Activated CD4-positive, alpha-beta T cell treated with anti-CD3 and anti-CD28 coated beads, Interleukin-2, amount 10 ng/mL, durations not matched to agents 24 days and 14 days (primary cell): ENCODE results near the gene PLAC8. TPM values are rescaled to one million over a fixed set of nuclear protein-coding genes. Genes with fewer than 3 reads are reported as not detected.
"Not testable (repeated sequence)": the region's sequence is repeated elsewhere in the genome, so short reads cannot be mapped to it uniquely, and the experiment has no call there.

Experiments used
- DNase-seq: peaks from one replicate; pipeline ENCODE4 v3.0.0; 2022
- H3K27ac Mint-ChIP-seq: one replicate; pipeline ENCODE4 v1.8.0; 2022; ENCODE audit warnings: mild to moderate bottlenecking, mixed read lengths
- H3K27me3 Mint-ChIP-seq: one replicate; pipeline ENCODE4 v1.8.0; 2022; ENCODE audit warnings: mixed read lengths
- H3K36me3 Mint-ChIP-seq: one replicate; pipeline ENCODE4 v1.8.0; 2022; ENCODE audit warnings: low read depth, mild to moderate bottlenecking, mixed read lengths
- H3K4me1 Mint-ChIP-seq: one replicate; pipeline ENCODE4 v1.8.0; 2021; ENCODE audit warnings: mixed read lengths
- H3K4me3 Mint-ChIP-seq: one replicate; pipeline ENCODE4 v1.8.0; 2022; ENCODE audit warnings: mild to moderate bottlenecking, moderate library complexity, mixed read lengths
- H3K9me3 Mint-ChIP-seq: one replicate; pipeline ENCODE4 v1.8.0; 2021; ENCODE audit warnings: mixed read lengths
- intact Hi-C: fragments of 100-400 bp; cut with micrococcal nuclease; formaldehyde crosslinking; loops from one replicate; pipeline ENCODE4 v1.15.1; 2023
- total RNA-seq: library from RNA; stranded (reverse); gene quantifications from 2 replicates; pipeline ENCODE4 v1.2.3, GENCODE V29; 2022

Gene PLAC8, protein sequence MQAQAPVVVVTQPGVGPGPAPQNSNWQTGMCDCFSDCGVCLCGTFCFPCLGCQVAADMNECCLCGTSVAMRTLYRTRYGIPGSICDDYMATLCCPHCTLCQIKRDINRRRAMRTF
- 41.2 and 41.4 TPM in 2 replicates for total RNA-seq

DNA sequence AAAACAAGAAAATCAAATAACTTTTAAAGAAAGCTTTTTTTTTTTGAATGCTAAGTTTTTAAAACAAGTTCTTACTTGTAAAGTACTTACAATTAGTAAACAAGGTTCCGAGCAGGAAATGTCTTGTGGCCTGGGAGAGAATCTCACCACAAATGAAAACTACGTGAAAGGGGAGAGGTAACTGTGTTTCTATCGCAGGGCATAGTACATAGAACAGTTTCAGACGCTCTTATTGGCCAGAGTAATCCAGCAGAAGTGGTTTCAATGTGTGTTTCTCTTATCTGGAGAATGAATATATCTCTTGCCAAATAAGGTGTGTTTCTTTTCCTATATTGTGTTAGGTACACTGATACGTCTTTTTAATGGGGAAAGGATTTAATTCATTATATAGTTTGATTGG is at the start of gene PLAC8:
Gene PLAC8 (minus strand): TSS at position 154 of the 400 bp plus-strand sequence. CDS start 6,808 bp downstream, outside the sequence.
- peaks cover 6% of the 10 kb centered on the region for H3K36me3 Mint-ChIP-seq
- peaks cover 6% of the 10 kb centered on the region for H3K9me3 Mint-ChIP-seq
- DNase-seq: peak; percentile 91
- intact Hi-C loops: loop anchor here (1.0 to 5.0 kb wide), 5 partner anchors 40 to 742 kb away; partner anchors contain the start of genes HELQ, HNRNPD and MRPS18C
- H3K27ac Mint-ChIP-seq: peak within 1 kb of the TSS; percentile 89
- peaks cover 6% of the 10 kb centered on the region for H3K27me3 Mint-ChIP-seq
- H3K4me3 Mint-ChIP-seq: peak within 1 kb of the TSS; percentile 89
- H3K4me1 Mint-ChIP-seq: peaks cover 48% of the 10 kb centered on the region

DNA sequence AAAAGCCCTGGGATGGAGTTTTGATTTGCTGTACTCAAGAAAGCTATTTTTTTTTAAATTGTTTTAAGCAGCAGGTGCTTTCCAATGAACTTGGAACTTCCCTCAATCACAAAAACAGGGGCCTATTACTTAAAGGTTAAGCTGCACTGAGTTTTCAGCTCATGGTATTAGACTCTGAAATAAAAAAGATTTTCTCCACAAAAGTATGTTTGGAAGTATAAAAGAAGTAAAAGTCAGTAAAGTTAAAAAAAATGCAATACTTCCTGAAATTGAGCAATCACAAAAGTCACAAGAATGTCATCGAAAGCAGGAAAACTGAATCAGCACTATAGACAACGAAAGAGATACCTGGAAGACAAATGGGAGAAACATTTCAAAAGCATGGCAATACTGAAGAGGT is 38.9 kb upstream of the PLAC8 start:
- DNase-seq: no peak
- intact Hi-C loops: no loop called here
- Mint-ChIP-seq H3K9me3 (peaks cover 12% of the 10 kb centered on the region), H3K27me3 (peaks cover 16% of the 10 kb centered on the region), H3K27ac (no peak overlapping the region), H3K36me3 (peaks cover 6% of the 10 kb centered on the region), H3K4me1 (peaks cover 14% of the 10 kb centered on the region), H3K4me3 (no peak overlapping the region)

DNA sequence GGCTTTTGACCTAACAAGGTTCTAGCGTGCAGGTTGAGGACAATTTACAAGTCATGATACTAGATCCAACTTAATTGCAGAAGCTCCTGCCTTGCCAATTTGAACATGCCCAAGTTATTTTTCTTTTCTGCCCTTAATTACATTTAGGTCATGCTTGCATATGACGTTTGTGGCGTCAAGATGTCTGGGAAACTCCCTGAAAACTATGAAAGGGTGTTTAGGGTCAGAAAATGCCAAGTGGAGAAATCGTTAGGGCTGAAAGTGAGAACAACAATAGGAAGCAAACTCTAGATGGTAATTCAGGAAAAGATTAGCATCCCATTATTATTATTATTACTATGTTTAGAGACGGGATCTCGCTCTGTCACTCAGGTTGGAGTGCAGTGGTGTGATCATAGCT is 38.2 kb upstream of the PLAC8 start:
- Mint-ChIP-seq H3K27me3 (peaks cover 11% of the 10 kb centered on the region), H3K36me3 (peaks cover 4% of the 10 kb centered on the region), H3K4me3 (no peak overlapping the region), H3K27ac (no peak overlapping the region), H3K4me1 (peaks cover 14% of the 10 kb centered on the region), H3K9me3 (peaks cover 12% of the 10 kb centered on the region)
- no peak for DNase-seq
- intact Hi-C loops: no loop called here

DNA sequence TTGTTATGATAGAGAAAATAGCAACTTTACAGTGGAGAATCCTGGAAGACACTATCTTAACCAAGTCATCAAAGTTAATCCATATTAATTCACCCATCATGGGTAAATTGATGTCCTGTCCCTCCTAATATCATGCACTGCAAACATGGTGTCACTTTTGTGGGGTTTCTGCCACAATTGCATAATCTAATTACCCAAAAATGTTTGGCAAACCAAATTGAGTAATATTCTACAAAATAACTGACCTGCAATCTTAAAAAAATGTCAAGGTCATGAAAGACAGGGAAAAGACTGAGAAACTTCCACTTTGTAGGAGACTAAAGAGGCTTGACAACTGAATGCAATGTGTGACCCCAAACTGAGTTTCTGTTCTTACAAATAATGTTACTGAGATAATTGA is 37.1 kb upstream of the PLAC8 start:
- no peak overlapping the region for H3K27ac Mint-ChIP-seq
- H3K36me3 Mint-ChIP-seq: peaks cover 4% of the 10 kb centered on the region
- H3K27me3 Mint-ChIP-seq: peaks cover 9% of the 10 kb centered on the region
- peaks cover 14% of the 10 kb centered on the region for H3K4me1 Mint-ChIP-seq
- intact Hi-C loops: no loop called here
- DNase-seq: no peak
- peaks cover 11% of the 10 kb centered on the region for H3K9me3 Mint-ChIP-seq
- H3K4me3 Mint-ChIP-seq: no peak overlapping the region

DNA sequence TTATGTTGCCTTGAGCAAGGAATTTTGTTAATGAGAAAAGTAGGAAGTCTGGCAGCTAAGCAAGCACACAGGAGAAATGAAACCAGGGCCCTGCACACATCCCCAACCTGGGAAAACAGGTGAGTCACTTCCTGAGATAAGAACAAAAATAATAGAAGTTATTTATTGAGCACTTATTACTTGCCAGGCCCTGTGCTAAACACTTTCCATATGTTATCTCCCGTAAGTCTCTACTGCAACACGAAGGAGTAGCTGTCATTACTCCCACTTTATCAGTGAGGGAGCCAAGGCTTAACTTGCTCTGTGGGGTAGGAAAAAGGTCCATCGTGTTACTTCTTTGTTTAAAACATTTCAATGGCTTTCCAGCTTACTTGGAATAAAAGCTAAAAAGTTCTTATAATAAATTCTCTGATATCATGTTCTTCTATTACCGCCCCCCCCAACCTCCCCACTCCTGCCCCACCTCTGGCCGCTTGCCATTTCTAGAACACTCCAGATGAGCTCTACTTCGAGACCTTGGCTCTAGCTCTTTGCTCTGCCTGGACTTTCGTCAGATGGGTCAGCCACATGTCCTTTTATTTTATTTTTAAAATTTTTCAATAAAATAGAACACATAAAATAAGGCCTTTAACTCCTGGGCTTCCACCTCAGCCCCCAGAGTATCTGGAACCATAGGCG is 36.3 kb upstream of the PLAC8 start:
- DNase-seq: no peak
- peaks cover 9% of the 10 kb centered on the region for H3K27me3 Mint-ChIP-seq
- peaks cover 14% of the 10 kb centered on the region for H3K4me1 Mint-ChIP-seq
- no peak overlapping the region for H3K4me3 Mint-ChIP-seq
- peaks cover 4% of the 10 kb centered on the region for H3K36me3 Mint-ChIP-seq
- intact Hi-C loops: no loop called here
- H3K27ac Mint-ChIP-seq: no peak overlapping the region
- H3K9me3 Mint-ChIP-seq: peaks cover 3% of the 10 kb centered on the region

DNA sequence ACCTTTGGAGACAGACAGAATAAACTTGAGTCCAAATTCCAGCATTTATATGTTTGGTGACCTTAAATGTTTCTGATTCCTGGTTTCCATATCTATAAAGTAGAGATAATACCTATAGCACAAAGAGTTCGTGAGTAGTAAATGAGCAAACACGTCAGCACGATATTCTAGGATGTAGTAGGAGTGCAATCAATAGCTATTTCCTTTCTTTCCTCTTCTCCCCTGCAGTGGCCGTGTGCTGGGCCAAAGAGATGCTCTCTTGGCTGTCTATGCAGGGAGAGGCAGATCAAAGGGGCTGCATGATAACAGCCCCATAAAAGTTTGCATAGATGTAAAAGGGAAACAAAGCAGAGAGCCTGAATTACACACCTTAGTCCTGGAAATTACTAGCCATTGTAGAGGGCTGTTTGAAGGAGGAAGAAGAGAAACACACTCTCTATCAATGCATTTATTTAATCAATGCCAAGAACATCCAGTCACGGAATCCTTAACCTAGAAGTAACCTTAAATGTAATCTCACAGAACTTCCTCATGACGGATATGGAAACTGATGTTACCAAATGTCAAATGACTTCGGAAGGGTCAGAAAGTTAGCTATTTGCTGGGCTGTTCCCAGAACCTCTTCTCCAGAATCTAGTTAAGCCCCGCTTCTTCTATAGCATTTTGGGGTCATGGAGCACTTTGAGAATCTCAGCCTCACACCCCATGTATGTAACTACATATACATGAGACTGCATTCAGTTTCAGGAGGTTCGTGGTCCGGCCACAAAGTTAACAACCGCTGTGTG is 35.5 kb upstream of the PLAC8 start:
- H3K36me3 Mint-ChIP-seq: peaks cover 2% of the 10 kb centered on the region
- peaks cover 12% of the 10 kb centered on the region for H3K27me3 Mint-ChIP-seq
- H3K4me3 Mint-ChIP-seq: no peak overlapping the region
- intact Hi-C loops: loop anchor here (5.0 kb wide), 1 partner anchor 62 kb away; no protein-coding TSS in a partner anchor
- no peaks in the 10 kb centered on the region for H3K9me3 Mint-ChIP-seq
- no peak overlapping the region for H3K27ac Mint-ChIP-seq
- peaks cover 12% of the 10 kb centered on the region for H3K4me1 Mint-ChIP-seq
- no peak for DNase-seq

DNA sequence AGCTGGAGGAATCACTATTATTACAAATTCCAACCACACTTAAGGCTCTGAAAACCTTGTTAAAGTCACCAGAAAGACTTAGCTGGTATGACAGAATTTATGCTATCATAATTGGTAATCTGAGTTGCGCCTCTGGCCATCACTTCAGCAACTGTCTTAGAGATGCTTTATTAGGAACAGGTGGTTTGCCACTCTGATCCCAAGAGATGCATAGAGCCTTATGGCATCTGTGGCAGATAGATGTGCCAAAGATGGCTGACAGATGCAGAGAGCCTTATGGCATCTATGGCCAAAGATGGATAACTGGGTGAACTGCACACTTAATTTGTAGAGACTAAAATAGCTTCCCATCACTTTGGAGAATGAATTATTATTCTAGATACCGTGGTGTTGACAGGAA is 32.3 kb upstream of the PLAC8 start:
- no peak overlapping the region for H3K27ac Mint-ChIP-seq
- H3K4me1 Mint-ChIP-seq: peaks cover 5% of the 10 kb centered on the region
- intact Hi-C loops: loop anchor here (5.0 kb wide), 1 partner anchor 65 kb away; no protein-coding TSS in a partner anchor
- peaks cover 12% of the 10 kb centered on the region for H3K27me3 Mint-ChIP-seq
- H3K9me3 Mint-ChIP-seq: peaks cover 11% of the 10 kb centered on the region
- DNase-seq: no peak
- peaks cover 5% of the 10 kb centered on the region for H3K36me3 Mint-ChIP-seq
- H3K4me3 Mint-ChIP-seq: no peak overlapping the region

DNA sequence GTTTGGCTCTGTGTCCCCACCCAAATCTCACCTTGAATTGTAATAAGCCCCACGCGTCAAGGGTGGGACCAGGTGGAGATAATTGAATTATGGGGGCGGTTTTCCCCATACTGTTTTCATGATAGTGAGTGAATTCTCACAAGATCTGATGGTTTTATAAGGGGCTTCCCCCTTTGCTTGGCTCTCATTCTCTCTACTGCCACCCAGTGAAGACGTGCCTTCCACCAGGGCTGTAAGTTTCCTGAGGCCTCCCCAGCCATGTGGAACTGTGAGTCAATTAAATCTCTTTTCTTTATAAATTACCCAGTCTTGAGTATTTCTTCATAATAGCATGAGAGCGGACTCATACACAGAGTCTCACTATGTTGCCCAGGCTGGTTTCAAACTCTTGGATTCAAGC is 31.2 kb upstream of the PLAC8 start:
- intact Hi-C loops: loop anchor here (5.0 kb wide), 1 partner anchor 67 kb away; no protein-coding TSS in a partner anchor
- H3K4me3 Mint-ChIP-seq, H3K36me3 Mint-ChIP-seq, H3K4me1 Mint-ChIP-seq, H3K27me3 Mint-ChIP-seq, H3K27ac Mint-ChIP-seq: not testable (repeated sequence)
- DNase-seq: peak; percentile 57
- peaks cover 11% of the 10 kb centered on the region for H3K9me3 Mint-ChIP-seq

DNA sequence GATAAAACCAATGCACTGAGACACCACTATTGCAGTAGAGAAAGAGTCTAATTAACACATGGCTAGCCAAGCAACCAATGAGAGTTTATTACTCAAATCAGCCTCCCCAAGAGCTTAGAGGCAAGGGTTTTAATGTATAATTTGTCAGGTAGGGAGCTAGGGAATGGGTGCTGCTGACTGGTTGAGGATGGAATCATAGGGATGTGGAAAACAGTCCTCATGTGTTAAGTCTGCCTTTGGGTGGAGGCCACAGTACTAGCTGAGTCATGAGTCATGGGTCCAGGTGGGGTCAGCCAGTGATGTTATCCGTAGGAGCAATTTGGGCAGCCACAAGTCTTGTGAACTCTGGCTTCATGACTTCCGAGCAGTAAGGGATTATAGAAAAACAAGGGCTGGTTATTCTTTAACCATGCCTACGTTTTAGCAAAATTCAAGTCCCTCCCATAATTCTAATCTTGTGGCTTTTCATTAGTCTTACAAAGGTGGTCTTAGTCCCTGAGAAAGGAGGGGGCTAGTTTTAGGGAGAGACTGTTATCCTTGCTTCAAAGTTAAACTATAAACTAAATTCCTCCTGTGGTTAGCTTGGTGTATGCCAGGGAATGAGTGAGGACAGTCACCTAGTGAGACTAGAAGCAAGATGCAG is 25.1 kb upstream of the PLAC8 start:
- Mint-ChIP-seq H3K4me3 (no peak overlapping the region), H3K4me1 (peaks cover 15% of the 10 kb centered on the region), H3K36me3 (peaks cover 25% of the 10 kb centered on the region), H3K9me3 (peaks cover 35% of the 10 kb centered on the region), H3K27me3 (no peaks in the 10 kb centered on the region), H3K27ac (no peak overlapping the region)
- intact Hi-C loops: no loop called here
- no peak for DNase-seq

DNA sequence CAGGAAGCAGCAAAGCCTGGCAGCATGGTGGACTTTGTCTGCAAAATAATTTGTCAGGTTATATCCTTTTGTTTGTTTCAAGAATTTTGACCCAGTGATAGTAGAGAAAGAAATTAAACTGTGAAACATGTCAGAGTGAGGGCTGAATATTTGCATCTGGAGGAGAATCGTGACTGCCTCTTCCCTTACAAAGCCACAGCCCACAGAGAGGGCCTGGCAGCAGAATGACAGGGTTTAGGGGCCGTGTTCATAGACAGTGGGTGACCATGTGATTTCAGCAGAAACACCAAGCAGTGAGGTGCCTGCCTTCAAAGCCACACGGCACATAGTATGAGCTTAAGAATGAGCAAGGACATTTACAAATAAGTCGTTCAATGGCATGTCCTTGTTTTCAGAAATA is 24.4 kb upstream of the PLAC8 start:
- intact Hi-C loops: no loop called here
- peaks cover 15% of the 10 kb centered on the region for H3K4me1 Mint-ChIP-seq
- H3K27ac Mint-ChIP-seq: no peak overlapping the region
- H3K9me3 Mint-ChIP-seq: peaks cover 35% of the 10 kb centered on the region
- H3K36me3 Mint-ChIP-seq: peaks cover 25% of the 10 kb centered on the region
- no peaks in the 10 kb centered on the region for H3K27me3 Mint-ChIP-seq
- H3K4me3 Mint-ChIP-seq: no peak overlapping the region
- DNase-seq: peak; percentile 71

DNA sequence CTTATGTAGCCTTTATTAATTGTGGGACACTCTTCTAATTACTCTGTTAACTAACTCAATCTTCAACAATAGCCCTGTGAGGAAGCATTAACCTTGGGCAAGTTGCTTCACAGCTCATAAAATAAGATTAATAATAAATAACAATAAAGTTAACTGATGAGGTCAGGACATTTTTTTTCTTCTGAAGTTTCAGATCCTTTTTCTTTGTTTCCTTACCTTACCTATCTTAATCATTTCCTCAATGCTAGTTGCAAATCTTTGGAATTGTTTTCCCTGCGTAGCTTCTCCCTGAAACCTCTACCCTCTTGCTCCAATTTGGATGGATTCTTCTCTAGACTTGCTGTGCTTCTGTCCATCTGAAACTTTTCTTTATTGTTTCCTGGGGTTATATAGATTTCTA is 17.5 kb upstream of the PLAC8 start:
- H3K27me3 Mint-ChIP-seq: peaks cover 6% of the 10 kb centered on the region
- H3K4me3 Mint-ChIP-seq: no peak overlapping the region
- intact Hi-C loops: no loop called here
- H3K9me3 Mint-ChIP-seq: peaks cover 18% of the 10 kb centered on the region
- peaks cover 16% of the 10 kb centered on the region for H3K36me3 Mint-ChIP-seq
- no peak overlapping the region for H3K27ac Mint-ChIP-seq
- H3K4me1 Mint-ChIP-seq: peaks cover 4% of the 10 kb centered on the region
- no peak for DNase-seq

DNA sequence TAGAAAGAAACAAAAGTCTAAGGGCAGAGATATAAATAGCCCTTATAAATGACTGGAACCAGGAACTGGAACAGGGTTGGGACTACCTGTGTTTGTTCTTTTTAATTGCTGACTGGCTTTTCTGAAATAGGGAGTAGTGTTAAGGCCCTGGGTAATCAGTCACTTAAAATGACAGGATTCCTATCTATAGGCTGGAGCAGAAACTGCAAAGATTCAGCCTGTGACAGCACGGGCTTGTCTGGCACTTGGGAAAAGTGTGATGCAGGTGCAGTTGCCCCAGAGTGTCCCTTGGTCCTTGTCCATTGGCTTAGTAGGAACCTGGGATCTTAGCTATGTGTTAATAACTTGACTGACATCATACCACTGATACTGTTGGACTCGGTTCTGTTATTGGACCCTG is 14.7 kb upstream of the PLAC8 start:
- Mint-ChIP-seq H3K36me3 (peaks cover 3% of the 10 kb centered on the region), H3K4me1 (peaks cover 15% of the 10 kb centered on the region), H3K27ac (no peak overlapping the region), H3K9me3 (peaks cover 9% of the 10 kb centered on the region), H3K4me3 (no peak overlapping the region), H3K27me3 (peaks cover 6% of the 10 kb centered on the region)
- intact Hi-C loops: no loop called here
- DNase-seq: no peak

DNA sequence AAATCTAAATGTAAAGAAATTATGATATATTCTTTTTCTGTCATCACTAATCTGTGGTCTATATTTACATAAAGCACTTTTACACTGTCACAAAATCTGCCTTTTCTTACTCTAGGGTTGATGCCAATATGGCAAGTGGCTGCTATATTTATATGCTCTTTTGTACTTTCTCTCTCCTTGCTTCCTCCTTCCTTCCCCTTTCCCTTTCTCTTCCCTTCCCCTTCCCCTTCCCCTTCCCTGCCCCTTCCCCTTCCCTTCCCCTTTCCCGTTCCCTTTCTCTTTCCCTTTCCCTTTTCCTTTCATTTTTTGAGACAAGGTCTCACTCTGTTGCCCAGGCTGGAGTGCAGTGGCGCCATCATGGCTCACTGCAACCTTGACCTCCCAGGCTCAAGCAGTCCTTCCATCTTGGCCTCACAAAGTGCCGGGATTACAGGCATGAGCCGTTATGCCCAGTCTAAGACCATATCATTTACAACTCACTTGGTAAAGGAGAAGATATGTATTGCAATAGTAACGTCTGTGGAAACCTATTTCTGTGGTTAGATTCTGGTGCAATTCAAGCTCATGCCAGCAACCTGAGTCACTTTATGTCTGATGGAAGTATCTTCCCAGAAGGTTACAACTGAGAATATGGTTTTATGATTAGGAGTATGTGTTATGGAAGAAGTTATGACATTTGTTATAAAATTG is 13.9 kb upstream of the PLAC8 start:
- intact Hi-C loops: no loop called here
- peaks cover 15% of the 10 kb centered on the region for H3K4me1 Mint-ChIP-seq

More for the DNA sequence above, 13.9 kb upstream of the PLAC8 start:
- no peak for DNase-seq
- peaks cover 7% of the 10 kb centered on the region for H3K9me3 Mint-ChIP-seq
- H3K27me3 Mint-ChIP-seq: peaks cover 4% of the 10 kb centered on the region
- H3K36me3 Mint-ChIP-seq: peaks cover 1% of the 10 kb centered on the region
- no peak overlapping the region for H3K4me3 Mint-ChIP-seq
- H3K27ac Mint-ChIP-seq: no peak overlapping the region
